Stimulated activated CD4-positive, alpha-beta T cell treated with anti-CD3 and anti-CD28 coated beads, Interleukin-1b, Interleukin-23, amount 100 ng/mL, for 48 hours (primary cell): ENCODE data around the gene CAPN12.

Experiments used
- DNase-seq: peaks from one replicate; pipeline ENCODE4 v3.0.0-alpha.2; 2020

Gene CAPN12

DNA sequence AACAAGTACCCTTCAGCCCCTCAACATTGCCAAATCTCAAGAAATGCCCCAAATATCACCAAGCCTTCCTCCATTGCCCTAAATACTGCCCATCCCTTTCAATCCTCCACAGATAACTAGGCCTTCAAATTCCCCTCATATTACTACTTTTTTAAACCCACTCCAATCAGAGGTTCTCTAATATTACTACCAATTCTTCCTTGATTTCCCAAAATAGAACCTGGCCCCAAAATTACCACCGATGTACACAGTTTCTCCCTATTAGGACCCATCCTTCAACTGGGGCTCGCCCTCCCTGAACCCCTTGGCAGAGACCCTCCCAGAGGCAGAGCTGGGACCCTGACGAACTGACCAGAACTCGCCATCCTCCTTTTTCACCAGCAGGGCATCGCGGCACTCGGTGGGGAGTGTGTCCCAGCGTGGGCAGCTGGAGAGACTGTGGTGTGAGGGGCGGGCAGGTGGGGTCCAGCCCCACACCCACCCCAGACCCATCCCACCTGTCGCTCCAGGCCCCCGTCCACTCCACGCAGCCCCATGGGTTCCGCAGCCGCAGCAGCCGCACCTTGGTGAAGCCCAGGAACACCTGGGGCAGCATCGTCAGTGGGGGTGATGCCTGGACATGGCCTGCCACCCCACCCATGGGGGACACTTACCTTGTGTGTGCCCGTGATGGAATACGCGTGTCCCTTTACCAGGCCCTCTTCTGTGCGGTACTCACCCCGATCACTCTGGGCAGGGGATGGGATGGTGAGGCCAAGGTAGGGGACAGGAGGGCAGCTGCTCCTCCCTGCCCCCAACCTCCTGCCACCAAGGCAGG lies 6.1 kb downstream of the CAPN12 start:
- no peak for DNase-seq

DNA sequence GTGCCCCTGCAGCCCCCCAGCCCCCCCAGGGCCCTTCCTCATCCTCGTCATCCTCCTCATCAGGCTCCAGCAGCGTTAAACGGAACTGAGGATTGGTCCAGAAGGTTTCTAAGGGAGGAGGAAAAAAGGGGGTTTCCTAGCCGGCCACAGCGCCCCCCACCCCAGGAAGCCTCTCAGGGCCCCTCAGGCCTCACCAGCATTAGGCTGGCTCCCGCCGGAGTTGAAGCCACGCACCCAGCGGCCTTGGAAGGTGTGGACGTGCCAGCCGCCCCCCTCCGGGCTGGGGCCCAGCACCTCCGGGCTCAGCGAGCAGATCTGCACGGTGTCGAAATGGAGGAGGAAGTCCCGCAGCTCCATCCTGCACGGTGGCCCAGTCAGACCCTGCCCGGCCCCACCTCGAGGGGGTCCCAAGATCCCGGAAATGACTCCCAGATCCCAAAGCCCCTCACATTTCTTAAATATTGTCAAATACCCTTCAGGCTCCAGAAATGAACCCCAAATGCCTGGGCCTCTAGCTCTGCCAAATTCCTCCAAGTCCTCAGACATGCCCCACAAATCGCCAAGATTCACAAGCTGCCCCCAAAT lies 6.9 kb downstream of the CAPN12 start:
- DNase-seq: no peak

DNA sequence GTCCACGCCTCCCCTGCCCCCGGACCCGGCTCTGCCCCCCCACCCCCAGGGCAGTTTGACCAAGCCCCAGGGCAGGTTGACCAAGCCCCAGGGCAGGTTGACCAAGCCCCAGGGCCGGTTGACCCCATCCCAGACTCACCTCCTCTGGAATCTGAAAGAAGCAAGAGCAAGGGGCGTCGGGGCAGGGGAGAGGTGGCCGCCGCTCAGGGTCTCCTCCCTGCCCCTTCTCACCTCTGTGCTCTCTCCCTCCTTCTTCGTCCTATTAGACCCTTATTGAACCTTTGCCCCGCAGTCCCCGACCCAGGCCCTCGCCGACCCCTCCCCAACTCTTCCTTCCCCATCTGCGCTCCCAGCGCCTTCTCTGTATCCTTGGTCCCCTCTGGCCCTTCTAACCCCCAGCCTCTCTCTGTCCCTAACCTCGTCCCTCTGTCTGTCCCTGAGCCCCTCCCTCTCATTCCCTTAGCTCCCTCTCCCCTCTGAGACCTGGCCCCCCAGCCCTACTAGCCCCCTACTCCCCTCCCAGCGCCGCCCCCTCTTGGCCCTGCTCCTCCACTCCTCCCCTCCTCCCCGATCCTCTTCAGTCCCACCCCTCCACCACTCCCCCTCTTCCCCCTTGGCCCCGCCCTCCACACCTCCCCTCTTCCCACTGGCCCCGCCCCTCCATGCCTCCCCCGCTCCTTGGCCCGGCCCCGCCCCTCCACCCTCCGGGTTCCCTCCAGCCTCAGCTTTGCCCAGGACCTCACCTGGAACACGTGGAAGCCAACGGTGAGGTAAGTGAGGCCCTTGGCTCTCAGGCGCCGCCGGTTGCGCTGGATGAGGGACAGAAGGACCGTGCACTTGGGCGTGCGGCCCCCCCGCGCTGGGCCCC lies 7.6 kb downstream of the CAPN12 start:
- peak; percentile 76 for DNase-seq

DNA sequence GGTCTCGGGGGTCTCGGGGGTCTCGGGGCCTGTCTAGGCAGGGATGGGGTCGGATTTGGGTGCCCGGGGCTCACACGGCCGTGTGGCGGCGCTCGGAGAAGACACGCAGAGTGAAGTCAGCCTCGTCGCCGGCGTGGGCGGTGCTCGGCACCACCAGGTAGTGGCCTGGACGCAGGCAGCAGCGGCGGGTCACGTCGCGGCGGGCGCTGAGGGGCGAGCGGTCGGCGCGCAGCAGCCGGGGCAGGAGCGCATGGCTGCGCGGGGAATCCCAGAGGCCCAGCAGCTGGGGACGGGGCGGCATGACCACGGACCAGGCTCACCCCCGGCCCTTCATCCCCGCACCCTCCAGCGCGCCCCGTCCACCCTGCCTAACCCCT lies 8.2 kb downstream of the CAPN12 start:
- peak; percentile 58 for DNase-seq

DNA sequence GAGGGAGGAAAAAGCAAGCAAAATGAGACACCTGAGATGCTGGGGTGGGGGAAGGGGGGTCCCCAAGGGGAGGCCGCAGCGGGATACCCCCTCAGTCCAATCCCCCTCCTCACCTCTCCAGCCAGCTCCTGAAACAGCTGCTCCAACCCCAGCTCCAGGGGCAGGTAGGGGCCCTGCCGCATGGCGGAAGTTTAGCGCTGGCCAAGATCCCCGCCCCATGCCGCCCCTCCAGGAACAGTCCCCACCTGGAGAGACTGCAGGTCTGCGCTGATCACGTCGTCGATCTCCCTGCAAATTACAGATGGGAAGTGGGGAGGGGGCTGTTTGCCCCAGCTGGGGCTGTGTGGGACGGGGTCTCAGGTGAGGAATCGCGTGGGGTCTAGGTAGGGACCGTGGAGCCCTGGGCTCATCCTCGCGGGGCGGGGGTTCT lies 9.0 kb downstream of the CAPN12 start:
- peak; percentile 16 for DNase-seq

DNA sequence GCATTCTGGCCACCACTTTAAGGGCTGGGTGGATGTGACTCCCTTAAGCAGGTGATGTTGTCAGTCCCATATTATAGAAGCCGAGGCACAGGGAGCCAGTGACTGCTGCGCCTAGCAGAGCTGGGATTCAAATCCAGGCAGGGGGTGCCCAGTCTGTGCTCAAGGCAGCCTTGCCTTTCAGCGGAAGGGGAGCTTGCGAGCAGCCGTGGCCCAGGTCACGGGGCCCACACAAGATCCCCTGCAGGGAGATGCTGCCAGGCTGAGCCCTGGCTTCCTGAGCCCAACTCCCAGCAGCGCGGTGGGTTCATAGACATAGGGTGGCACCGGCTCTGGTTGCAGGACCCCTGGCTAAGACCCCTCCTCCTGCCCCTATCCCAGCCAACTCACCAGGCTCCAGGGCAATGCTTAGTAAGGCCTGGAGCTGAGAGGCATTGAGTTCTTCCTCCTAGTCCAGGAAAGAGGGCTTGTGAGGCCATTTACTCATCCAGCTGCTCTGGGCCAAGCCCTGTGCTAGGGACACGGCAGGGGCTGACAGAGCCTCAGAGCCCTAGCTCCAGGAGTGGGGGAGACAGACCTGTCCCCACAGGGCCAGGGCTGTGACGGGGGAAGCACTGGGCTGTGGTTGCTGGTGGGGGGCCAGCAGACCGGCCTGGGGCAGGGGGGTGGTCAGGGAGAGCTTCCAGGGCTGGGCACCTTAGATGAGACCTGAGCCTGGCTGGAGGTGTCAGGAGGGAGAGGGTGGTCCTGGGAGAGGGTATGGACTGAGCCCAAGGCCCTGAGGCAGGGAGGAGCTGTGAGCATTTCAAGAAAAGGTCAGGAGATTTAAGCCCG lies 9.6 kb downstream of the CAPN12 start:
- DNase-seq: no peak

DNA sequence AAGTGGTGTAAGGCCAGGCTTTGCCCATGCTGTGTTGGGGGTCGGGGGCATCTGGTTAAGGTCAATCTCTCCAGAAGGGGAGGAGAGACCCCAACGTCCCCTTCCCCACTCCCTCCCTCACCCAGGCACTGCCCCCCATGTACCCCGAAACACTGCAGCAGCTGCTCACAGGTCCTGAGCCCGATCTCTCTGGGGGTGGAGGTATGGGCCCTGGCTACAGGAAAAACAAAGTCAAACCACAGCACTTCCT lies 10.2 kb downstream of the CAPN12 start:
- no peak for DNase-seq

DNA sequence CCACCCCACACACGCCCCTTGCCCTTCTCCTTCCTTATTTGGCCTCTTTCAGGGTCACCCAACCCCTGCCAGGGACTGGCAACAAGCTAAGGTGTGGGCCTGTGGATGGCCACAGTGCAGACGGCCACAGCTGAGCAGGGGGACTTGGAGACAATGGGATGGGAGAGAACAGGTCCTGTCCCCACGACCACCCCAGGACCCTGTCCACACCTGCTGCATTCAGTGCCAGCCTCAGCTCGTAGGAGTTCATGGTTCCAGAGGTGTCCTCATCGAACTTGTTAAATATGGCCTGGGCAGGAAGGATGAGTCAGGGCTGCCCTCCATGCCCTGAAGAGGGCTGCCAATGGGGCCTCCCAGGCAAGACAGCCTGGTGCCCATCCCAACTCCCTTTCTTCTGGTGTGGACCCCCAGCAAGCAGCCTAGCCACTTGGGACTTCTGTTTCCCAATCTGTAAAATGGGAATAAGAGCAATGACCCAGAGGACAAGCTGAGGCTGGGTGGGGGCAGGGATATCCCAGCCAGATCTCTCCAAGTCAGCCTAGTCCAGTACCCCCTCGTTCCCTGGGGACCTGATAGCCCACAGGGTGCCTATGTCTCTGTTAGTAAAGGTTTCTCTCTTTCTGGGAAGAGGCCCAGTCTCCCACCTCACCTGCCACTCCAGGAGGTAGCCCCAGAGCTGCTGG lies 10.6 kb downstream of the CAPN12 start:
- no peak for DNase-seq

DNA sequence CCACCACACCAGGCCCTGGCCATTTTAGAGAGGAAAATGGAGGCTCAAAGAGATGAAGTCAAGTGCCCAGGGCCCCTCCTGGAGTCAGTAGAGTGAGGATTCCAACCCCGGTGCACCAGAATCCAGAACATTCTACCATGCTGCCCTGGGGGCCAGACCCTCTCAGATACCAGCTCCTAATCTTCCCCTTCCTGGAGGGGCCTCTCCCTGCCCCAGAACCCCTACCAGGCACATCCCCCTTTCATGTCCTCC lies 11.1 kb downstream of the CAPN12 start:
- DNase-seq: no peak

DNA sequence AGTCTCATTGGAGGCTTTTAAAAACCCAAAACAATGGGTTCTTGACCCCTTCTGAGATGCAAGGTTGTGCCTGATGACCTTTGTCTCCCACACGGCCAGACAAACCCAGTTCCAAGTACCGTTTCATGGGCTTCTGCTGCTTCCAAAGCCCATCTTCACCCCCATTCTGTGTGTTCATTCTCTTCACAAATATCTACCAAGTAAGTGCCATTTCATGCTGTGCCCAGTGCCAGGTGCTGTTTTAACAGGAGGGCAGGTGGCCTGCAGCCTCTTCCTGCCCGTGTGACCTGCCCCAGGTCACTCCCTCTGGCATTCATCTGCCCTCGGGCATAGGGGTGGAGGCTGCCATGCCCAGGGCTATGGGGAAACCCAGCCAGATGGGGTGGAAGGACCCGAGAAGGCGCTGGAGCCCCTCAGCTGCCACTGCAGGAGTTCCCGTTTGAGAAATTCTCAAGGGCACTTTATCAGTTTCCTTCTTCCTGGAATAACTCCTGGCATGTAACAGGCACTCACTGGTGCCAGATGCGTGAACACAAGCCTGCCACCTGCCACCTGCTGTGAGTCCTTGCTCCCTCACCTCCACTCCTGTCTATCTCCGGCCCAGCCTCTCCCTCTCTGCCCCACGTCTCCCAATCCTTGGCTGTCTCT lies 12.5 kb downstream of the CAPN12 start:
- DNase-seq: no peak

DNA sequence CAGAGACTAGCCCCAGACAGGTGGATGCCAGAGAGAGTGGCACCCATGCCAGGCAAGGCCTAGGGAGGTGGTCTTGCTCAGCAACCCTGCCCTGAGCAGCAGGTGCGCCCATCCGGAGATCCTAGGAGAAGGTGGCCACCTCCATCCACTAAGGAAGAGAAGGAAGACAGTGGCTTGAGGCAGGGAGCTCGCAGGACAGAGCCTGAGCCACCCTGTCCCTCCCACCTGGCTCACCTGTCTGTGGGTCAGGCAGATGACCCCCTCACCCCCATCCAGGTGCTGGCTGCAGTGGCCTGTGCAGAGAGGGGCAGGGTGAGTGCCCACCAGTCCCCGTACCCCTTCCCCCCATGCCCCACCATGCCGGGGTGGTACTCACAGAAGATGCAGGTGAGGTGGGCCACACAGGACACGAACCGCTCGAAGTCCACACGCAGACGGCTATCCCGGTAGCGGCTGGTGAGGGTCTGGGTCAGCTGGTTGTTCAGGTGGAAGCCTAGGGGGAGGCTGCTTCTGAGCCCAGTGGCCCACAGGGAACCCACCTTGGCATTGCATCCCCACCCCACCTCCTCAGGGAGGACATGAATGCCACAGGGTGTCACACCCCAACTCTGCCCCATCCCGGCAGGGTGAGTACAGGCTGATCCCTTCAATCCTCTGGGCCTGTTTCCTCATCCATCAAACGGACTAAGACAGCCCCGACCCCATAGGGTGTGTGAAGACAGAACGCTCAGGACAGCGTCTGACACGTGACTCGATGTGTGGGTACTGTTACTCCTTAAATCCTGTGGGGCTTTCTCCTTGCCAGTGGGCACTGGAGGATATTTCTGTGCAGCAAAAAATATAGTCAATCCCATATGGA lies 13.3 kb downstream of the CAPN12 start:
- no peak for DNase-seq

DNA sequence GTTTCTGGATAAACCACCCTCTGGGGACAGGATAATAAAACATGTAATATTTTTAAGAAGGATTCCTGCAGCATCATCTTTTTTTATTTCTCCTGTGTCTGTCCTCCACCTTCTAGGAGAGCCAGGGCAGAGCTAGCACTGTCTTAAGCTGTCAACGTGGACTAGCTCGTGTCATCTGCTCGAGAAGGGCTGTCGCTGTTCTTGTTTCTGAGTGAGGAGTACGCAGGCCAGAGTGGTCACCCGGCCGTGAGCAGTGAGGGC lies 13.9 kb downstream of the CAPN12 start:
- no peak for DNase-seq

DNA sequence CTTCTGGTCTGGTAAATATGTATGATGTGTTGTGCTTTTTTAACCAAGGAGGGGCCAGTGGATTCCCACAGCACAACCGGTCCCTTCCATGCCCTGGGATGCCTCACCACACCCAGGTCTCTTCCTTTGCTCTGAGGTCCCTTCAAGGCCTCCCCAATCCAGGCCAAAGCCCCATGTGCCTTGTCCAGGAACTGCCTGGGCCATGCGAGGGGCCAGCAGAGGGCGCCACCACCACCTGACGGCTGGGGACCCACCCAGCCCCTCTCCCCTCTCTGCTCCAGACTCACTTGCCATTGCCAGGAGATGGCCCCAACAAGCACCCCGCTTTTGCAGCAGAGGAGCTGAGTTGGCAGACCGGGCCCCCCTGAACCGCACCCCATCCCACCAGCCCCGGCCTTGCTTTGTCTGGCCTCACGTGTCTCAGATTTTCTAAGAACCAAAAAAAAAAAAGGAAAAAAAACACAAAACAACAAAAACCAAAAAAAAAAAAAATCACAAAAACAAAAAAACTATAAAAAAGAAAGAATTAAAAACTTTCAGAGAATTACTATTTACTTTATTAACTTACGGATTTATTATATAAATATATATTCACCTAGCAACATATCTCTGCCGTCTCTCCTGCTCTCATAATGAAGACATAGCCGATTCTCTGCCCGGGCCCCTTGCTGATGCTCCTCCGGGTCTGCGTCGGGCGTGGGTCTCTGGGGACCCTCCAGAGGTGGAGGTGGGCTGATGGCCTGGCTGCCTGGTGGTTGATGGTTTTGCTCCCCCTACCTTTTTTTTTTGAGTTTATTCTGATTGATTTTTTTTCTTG lies 14.4 kb downstream of the CAPN12 start:
- DNase-seq: peak; percentile 79

DNA sequence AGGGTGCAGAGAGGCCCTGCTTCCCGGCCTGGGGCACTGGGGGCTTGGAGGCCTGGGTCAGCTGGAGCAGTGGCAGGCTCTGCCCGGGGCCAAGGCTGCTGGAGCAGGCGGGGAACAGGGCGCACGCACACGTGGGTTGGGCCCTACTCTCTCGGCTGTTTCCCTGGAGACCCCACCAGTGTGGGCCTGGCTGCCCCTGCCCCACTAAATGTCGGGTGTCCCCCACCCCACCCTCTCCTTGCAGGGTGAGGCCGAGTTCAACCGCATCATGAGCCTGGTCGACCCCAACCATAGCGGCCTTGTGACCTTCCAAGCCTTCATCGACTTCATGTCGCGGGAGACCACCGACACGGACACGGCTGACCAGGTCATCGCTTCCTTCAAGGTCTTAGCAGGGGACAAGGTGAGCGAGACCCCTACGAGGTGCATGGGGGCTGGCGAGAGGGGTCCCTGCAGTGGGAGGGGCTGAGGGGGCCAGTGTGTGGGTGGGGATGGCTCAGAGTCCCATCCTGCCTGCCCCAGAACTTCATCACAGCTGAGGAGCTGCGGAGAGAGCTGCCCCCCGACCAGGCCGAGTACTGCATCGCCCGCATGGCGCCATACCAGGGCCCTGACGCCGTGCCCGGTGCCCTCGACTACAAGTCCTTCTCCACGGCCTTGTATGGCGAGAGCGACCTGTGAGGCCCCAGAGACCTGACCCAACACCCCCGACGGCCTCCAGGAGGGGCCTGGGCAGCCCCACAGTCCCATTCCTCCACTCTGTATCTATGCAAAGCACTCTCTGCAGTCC lies 15.3 kb downstream of the CAPN12 start:
- no peak for DNase-seq

DNA sequence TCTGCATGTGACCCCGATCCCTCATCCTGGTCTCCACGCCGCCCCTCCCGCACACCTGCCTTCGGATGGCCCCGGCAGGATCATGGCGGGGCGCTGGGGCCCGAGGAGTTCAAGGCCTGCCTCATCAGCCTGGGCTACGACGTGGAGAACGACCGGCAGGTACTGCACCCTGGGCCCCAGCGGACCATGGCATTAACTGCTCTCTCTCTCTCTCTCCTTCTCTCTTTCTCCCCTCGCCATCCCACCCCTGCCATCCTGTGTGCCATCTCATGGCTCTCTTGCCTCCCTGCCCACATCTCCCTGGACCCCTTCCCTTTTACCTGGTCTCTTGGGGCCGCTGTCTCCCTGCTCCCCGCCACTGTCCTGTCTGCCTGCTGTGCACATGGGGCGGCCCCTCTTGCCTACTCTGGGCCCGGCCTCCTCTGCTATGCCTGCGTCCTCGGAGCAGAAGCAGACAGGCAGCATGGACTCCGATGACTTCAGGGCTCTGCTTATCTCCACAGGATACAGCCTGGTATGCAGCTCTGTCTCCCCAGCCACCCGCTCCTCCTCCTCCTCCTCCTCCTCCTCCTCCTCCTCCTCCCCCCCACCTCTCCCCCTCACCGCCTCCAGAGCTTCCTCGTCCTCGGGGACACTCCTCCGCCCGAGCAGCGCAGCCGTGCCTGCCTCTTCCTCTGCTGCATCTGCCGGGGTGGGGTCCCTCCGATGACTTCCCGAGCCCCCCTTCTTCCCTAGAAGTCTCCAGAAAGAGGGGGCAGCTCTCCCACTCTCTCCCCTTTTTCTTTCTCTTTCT lies 16.2 kb downstream of the CAPN12 start:
- DNase-seq: no peak

DNA sequence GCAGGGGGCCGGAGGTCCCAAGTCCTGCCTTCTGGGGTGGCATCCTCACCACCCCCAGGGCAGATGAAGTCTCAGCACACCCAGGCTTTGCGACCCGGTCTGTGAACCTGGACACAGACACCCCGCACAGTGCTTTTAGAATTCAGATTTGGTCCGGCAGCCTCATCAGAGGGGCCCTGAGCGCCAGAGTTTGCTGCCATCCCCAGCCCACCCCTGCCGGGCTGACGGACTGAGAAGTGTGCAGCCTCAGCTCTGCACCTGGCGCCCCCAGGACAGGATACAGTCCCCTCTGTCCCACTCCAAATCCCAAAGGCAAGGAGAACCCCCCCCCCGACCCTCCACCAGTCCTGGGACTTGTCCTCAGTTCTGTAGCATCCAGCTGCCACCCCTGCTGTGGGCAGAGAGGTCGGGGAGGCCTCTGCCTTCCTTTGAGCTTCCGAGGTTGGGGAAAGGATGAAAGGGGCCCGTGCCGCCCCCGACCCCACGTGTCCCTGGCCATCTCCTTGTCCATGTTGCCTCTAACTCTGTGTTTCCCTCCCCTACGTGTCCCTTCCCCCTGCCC lies 16.9 kb downstream of the CAPN12 start:
- no peak for DNase-seq

DNA sequence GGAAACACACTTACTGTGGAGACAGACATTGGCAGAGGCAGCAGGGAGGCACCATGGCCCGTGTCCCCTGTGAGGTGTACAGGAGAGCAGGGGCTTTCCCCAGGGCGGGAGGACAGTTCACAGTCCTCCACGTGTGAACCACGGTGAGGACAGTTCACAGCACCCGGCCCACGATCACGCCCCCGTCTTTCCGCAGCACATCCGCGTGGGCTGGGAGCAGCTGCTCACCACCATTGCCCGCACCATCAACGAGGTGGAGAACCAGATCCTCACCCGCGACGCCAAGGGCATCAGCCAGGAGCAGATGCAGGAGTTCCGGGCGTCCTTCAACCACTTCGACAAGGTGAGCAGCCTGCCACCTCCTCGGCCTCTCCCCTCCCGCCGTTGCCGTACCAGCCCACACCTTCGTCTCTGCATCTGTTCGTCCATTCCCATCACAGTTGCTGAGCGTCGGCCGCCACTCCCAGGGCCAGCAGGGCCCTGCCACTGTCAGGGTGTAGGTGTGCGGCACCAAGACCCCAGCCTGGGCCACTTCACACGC lies 17.4 kb downstream of the CAPN12 start:
- DNase-seq: no peak

DNA sequence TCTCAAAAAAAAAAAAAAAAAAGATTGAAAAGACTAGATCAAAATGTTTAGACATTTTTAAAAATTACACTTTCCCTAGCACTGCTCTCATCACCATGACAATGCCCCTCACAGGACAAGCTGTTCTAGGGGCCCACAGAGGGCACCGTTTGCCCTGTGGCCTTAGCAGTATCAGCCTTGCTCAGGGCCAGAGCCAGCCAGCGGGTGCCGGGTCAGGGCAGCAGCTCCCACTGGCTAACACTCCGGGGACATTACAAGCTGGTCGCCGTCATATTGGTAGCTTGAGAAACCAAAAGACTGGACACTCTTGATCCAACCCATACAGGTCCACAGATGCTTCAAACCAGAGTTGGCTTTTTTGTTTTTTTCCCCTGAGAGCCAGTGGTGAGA lies 18.0 kb downstream of the CAPN12 start:
- DNase-seq: no peak
